Measurements from ENCODE around the gene SEPTIN10.

SEPTIN10 gene

DNA sequence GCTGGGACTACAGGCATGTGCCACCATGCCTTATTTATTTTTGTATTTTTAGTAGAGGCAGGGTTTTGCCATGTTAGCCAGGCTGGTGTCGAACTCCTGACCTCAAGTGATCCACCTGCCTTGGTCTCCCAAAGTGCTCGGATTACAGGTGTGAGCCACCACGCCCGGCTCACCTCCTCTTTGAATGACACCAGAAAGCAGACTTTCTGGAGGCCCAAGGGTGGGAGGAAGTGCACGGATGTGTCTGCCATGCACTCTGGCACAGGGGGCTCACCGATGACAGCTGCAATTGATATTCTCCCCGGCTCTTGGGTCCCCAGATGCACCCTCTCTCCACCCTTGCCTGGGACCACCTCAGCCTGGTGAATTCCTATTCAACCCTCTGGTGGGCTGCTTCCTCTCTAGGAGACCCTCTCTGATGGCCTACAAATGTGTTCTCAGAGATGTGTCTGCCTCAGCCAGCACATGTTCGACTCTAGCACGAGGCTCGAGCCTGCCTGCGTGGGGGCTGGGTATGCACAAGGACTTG lies 87.3 kb downstream of the SEPTIN10 start:
- in situ Hi-C loops (cut with HindIII; ENCODE audit: low sequenced_read_pairs), result no loop called here

DNA sequence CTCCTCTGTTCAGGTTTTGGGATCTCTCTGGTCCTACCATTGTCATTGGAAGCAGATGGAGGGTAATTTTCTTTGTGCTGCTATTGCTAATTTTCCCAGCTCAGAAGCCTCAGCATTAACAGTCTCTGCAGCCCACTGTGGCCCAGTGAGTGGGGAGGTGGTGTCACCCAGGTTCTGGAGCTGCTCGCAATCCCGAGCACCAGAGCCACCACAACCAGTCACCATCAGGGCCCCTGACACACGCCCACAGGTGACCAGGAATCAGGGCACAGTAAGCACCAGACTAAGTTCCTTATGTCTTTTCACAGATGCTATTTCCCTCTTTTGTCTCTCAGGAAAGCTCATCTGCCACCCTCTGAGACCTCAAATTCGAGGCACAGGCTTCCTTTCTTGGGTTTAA lies 87.9 kb downstream of the SEPTIN10 start:
- in situ Hi-C loops (cut with HindIII; ENCODE audit: low sequenced_read_pairs), result no loop called here

DNA sequence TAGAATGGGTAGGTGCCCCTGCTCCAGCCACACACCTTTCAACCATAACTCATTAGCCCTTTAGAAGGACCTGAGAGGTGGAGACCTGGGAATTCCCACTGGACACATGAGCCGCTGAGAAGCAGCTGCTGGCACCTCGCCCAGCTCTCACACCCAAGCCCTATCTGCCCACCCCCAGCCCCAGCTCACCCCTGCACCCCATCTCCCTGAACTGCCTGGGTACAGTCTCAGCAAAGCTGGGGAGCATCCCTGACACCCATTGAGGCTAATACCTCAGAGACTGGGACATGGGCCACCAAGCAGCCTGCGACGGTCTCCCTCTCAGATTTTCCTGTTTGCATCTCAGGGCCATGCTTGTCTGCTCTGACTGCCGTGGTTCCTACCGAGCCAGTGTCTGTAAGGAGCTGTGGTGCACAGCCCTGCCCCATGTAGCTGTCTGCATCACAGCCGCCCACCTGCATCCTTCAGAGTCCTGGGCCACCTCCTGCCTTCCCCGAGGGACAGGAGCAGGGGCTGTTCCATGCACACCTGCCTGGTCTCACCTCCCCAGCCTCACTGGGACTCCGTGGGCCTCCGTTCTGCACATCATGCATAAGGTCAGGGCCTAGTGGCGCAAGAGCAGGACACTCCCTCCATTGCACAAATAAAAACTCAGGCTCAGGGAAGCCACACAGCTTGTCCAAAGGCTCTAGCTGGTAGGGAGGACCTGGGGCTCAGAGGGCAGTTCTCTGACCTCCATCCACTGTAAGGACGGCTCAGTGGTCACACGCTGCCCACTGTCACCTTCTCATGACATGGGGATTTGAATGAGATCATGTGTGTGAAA lies 90.0 kb downstream of the SEPTIN10 start:
- in situ Hi-C loops (cut with HindIII; ENCODE audit: low sequenced_read_pairs), result no loop called here

DNA sequence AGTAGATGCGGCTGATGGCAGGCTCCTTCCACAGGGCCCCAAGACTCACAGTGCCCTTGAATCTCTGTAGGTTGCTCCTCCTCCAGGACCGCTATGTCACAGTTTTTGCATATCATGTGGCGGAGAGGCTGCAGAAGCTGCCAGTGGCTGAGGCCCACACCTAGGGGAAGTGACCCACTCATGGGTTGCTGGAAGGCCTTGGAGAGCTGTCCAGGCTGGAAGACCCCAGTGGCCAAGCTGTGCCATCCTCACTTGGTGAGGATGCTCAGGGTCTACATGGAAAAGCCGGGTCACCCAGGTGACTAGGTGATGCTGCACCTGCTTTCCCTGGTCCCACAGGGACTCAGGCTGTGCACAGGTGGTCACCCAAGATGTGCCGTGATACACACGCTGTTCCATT lies 90.6 kb downstream of the SEPTIN10 start:
- in situ Hi-C loops (cut with HindIII; ENCODE audit: low sequenced_read_pairs), result no loop called here

DNA sequence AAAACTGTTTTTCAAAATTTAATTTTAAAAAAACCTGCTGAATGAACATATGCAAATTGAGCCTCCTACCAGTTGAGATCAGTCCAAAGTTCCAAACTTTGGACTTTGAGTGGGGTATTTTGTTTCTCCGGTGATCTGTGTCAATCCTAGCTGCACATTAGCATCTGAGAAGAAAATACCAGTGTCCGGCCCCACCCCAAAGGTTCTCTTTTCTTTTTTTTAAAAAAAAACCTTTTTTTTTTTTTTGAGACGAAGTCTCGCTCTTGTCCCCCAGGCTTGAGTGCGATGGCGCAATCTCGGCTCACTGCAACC lies 91.7 kb downstream of the SEPTIN10 start:
- in situ Hi-C loops (cut with HindIII; ENCODE audit: low sequenced_read_pairs), result no loop called here

DNA sequence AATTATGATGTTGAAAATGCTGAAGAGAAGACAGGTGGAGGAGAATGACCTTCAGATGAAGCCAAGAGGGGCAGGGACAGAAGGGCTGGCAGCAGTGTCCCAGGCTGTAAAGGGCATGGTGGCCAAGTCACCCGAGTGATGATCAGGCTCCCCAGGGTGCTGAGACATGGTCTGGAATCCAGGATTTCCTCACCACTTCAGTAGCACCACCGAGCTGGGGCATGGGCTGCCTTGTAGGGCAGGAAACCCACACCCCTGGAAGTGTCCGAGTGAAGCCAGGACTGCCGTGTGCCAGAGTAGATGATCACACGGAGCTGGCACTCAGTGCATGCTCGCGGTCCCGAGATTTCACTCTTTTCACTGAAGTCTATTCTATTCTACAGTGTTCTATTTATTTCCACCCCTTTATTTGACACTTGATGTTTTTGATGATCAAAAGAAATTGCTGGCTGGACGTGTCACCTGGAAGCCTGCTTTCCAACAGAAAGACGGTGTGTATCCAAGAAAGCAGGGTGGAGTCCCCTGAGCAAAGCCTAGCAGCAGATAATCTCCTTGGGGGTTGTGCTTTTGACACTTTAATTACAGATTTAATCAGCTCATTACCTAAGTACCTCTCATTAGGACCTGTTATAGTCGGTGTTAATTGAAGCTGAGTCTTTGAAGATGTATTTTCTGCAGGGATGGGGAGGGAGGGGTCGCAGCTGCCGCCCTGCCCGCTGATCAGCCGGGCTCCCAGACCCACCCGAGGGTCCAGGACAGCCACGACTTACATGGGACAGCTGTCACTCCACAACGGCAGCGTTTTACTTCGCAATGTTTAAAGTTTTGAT lies 92.3 kb downstream of the SEPTIN10 start:
- in situ Hi-C loops (cut with HindIII; ENCODE audit: low sequenced_read_pairs), result no loop called here

DNA sequence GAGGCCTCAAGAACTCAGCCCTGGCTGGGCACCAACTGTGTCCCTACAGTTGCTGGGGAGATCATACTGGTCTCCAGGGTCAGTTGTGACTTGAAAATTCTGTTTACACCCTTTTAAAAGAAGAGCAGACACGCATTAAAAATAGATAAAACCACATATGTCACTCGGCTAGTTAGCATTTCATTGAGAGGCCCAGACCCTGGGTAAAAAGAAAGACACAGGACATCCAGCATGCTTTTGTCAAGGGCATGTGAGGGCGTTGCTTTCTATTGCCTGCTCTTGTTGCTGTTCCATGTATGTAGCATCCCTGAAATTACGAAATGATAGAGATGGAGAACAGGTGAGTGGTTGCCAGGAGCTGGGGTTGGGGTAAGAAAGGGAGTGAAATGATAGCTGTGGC lies 94.3 kb downstream of the SEPTIN10 start:
- in situ Hi-C loops (cut with HindIII; ENCODE audit: low sequenced_read_pairs), result no loop called here

DNA sequence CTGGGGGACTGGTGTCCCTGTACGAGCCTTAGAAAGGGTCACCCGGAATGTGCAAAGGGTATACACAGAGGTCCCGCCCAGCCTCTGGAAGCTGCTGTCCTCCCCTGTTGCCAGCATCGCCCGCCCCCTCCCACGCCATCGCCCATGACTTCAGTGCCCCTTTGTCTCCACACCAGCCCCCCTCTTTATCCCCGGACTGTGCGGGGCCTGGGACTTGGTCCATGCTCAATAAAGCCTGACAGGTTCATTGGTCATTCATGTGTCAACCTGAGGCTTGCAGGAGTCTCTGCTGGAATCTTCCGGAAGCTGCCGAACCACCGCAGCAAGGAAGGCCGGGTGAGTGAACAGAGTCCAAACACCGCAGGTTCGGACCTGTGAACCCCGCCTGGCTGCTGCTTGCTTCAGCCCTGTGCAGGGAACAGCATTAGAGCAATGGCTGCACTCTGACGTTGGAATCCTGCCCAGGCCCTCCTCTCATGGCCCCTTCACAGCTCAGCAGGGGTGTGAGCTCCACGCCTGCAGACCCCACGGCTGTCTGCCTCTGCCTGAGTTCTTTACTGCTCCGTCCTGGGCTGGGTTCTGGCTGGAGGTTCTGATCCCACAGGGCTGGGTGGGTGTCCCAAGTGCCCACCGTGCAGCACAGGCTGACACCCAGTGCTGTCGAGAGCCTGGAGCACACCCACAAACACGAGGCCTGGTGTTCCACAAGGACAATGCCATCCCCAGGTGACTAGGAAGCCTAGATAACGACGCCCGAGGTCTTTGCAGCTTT lies 96.5 kb downstream of the SEPTIN10 start:
- in situ Hi-C loops (cut with HindIII; ENCODE audit: low sequenced_read_pairs), result no loop called here

DNA sequence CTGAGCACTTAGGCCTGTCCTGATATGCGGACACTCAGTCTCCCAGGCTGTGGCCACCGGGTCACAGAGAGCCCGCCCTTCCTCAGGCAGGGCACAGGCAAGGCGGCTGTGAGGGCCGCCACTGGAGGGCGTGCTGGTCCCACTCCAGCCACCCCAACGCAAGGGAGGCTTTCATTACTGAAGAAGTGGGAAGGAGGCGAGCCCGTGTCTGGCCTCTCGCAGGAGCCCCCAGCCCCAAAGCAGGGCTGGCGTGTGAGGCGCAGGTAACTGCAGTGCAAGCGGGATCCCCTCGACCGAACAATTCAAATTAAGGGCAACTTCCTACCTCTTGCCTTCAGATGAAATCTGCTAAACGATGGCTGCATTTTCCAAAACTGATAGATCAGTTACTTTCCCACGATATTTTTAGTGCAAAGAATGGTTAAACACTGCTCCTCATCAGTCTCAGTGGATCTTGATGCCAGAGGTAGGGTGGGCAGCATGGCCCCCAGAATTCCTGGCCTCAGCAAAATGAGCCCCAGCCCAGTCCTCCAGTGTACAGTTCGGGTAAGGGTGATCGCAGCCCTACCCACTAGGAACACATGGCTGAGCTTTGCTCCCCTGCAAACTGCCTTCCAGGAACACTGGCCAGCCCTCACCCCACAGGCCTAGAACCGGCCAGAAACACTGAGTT lies 97.2 kb downstream of the SEPTIN10 start:
- in situ Hi-C loops (cut with HindIII; ENCODE audit: low sequenced_read_pairs), result no loop called here

DNA sequence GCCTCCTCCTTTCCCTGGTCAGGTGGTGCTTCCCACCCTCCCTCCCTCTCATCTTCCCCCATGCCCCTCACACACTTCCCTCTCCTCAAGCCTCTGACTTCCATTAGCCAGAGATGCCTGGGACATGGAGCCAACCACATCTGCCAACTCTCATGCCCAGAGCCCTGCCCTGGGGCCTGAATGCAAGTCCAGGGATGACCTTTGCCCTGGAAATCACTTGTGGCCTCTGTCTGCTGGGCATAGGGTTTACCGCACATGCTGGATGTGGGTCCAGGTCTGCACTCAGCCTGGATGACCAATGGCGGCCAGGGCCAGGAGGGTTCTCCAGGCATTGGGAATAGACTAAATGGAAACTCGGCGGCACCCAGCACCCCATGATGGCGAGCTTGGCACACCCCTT lies 98.9 kb downstream of the SEPTIN10 start:
- in situ Hi-C loops (cut with HindIII; ENCODE audit: low sequenced_read_pairs), result no loop called here

DNA sequence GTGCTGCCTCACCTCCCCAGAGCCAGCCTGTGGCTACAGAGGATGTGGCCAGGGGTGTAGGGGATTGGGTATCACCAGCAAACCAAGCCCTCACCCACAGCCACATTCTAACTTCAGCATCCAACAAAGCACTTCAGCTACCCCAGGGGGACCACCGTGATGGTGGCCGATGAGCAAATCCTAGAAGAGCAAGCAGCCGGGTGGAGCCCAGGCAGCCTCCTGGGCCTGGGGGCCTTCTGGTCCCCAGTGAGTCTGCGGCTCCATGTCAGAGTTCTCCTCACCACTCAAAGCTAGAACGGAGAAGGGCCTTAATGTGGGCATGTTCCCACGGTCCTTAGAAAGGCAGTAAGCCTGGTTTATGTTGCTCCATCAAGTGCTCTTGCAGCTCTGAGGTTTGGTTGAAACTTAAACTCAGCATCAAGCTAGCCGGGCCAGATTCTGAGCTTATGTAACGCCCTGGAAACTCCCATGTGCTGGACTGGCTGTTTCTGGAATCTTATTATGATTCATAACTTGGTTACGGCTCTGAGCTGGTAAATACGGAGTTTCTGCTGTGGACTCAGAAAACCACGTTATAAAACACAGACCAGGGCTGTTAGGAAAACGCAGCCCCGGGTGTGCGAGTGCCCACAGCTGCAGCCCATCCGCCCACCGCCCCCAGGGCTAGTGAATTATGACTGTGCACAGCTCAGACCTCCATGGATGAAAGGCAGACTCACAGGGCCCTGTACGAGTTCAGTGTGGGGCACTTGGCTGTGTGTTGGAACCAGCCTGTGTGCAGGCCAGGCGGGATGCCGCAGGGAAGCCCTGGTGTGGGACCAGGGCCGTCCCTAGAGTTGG lies 99.8 kb downstream of the SEPTIN10 start:
- in situ Hi-C loops (cut with HindIII; ENCODE audit: low sequenced_read_pairs), result no loop called here

DNA sequence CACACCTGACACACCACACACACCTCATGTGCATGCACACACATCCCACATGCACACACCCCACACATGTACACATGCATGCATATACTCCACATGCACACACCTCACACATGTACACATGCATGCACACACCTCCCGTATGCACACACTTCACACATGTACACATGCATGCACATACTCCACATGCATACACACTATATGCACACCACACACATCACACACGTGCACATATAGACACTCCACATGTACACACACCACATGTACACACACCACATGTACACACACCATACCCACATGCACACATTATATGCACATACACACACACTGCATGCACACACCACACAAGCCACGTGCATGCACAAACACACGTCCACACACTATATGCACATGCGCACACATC lies 100.5 kb downstream of the SEPTIN10 start:
- in situ Hi-C loops (cut with HindIII; ENCODE audit: low sequenced_read_pairs), result no loop called here

DNA sequence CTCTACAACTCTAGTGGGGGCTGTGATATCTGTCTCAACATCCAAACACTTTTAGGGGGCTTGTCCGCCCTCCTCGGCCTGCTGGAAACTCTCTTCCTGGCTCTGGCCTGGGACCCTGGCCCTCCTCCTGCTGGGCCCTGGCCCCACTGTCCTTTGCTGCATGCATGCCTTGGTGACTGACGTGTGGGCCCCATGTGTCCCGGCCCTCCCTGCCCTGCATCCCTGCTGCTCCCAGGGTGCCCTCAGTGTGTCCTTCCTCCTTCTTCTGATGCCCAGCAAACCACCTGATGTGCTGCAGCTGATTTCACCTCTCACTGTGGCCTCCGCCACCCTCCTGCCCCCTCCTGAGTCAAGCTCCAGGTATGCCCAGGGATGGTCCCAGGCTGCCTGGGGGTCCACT lies 101.7 kb downstream of the SEPTIN10 start:
- in situ Hi-C loops (cut with HindIII; ENCODE audit: low sequenced_read_pairs), result no loop called here

DNA sequence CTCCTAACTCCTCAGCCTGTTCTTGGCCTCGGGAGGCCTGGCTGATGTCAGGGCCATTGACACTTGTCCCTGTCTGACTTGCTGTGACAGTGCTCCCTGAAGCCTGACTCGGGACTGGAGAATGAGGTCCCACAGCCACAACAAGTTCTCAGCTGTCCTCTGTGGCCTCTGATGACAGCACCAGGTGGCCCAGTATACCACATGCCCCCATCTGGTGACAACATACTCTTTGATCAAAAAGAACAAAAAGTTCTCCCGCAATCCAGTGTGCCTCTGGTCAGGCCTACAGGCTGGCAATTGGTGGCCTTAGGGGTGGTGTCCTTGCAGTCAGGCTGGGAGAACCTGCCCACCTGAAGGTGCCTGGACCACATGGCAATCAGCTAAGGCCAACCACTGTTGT lies 102.6 kb downstream of the SEPTIN10 start:
- in situ Hi-C loops (cut with HindIII; ENCODE audit: low sequenced_read_pairs), result no loop called here

DNA sequence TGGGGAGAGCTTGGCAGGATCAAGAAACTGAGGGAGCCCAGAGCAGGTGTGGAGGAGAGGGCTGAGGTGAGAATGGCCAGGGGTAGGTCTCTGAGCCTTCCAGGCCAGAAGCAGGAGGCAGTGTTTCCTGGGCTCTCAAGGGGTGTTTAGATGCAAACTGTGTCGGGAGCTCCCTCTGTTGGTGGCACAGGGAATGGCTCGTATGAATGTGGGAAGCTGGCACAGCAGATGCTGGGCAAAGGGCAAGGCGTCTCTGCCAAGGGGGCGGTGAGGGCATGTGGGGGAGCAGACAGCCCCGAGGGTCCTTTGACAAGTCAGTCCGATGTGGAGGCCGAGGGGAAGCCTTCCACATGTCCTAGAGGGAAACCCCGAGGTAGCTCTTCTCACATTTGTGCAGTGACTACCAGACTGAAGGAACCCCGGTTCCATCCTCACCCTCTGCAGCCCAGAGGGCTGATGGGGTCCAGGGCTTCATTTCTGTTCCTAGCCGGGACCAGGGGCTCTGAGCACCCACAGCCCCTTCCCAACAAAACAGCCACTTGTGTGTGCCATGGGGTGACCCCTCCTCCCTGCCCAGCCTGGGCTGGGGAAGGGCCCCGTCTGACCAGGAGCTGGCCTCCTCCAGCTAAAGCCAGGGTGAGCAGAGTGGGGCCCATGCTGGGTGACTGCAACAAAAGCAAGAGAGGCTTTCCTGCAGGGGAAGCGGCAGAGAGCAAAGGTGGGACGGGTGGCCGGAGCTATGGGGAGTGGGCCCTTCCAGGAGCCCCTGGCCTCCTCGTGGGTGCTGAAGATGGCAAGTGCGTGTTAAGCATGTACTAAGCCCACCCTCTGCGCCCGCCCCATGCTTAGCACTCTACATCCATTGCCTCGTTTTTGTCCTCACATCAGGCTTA lies 103.4 kb downstream of the SEPTIN10 start:
- in situ Hi-C loops (cut with HindIII; ENCODE audit: low sequenced_read_pairs), result no loop called here

DNA sequence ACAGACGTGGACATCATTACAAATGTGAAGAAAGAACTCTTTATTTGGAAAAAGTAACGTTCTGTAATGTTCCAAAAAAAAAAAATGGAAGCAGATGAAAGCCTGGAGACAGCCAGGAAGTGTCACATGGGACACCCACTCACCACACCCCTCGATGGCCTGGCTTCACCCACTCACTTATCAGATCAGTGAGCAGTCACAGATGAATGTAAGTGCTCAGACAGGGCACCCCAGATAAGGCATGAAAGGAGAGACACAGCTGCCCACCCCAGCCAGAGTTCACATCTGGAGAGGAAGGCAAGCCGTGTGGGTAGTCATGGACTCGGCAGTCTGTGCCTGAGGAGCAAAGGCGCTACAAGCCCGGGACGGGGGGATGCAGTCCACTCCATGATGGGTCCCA lies 105.2 kb downstream of the SEPTIN10 start:
- in situ Hi-C loops (cut with HindIII; ENCODE audit: low sequenced_read_pairs), result no loop called here

DNA sequence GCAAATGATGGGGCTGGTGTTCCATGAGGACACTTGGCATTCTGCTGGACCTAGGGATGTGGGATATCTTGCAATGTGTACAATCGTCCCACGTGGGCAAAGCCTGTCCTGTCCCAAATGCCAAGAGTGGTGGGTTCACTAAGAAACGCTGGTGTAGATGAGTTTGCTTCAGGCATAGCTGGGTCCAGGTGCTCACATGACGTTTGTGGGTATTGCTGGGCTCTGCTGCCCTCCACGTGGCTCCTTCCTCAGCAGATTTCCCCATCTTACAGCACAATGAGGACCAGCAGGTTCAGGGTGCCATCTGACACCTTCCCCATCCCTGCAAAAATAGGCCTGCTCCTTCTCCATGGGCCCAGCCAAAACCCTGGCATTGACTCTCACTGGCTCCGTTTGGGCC lies 105.9 kb downstream of the SEPTIN10 start:
- in situ Hi-C loops (cut with HindIII; ENCODE audit: low sequenced_read_pairs), result no loop called here

DNA sequence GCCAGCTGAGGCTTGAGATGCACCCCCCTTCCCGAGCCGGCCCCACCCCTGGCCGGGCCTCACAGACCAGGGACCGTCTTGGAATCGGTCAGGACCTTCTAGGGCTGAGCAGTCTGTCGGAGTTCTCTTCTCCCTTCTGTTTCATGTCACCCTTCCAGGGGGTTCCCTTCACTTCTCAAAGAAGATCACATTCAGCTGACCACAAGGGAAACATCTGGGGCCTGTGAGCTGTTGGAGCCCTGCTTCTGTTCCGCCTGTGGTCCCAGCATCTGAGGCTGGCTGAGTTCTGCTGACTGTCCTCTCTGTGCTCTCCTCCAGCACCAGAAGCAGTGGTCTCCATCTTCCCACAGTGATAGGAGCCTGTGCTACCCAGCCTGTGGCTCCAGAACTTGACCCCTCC lies 106.5 kb downstream of the SEPTIN10 start:
- in situ Hi-C loops (cut with HindIII; ENCODE audit: low sequenced_read_pairs), result no loop called here

DNA sequence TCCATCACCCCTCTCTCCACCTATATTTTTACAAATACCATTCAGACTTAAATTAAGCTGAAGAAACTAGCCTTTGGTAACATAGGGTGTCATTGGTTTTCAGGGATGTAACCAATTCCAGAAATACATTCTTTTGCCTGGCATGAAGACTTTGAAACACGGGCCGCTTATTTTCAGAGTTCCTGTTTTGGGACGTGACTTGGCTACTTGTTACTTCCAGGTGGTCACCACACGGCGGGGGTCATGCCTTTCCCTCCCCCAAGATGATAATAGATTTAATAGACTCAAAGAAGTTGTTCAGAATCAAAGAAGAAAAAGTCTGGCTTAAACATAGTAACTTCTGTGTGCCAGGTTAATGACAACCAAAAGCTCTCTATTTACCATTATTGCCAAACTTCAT lies 110.6 kb downstream of the SEPTIN10 start:
- in situ Hi-C loops (cut with HindIII; ENCODE audit: low sequenced_read_pairs), result no loop called here
